Pancreas (tissue), 10 donors: Measurements from ENCODE around the gene ASIC3. TPM values are rescaled to one million over a fixed set of nuclear protein-coding genes. Genes with fewer than 3 reads are reported as not detected.

Experiments
- ATAC-seq, 4 donors: fragments of 200-7000 bp; cut with Tn5 transposase; one replicate each; pipeline versions ENCODE4 v1.8.0 to v1.9.1; 2020; ENCODE audit warnings: mild to moderate bottlenecking in 4 of 4, moderate library complexity in 4 of 4
- DNase-seq, 6 donors: peaks; one replicate each; pipeline ENCODE4 v3.0.0-alpha.2; 2020
- FAIRE-seq: peaks from 2 replicates; lab custom pipeline; 2012; peaks lifted over from hg19 to GRCh38; lab: Jason Lieb, UNC
- H3K27ac ChIP-seq, 4 donors: fragments of 200-600 bp; sonication (generic); 1 replicate in 3 of 4; 2 replicates in 1 of 4; pipeline versions ENCODE4 v1.5.0 to v1.8.0; 2020
- H3K27me3 ChIP-seq, 4 donors: fragments of 200-600 bp; one replicate each; pipeline ENCODE4 v1.8.0; 2021
- H3K36me3 ChIP-seq, 3 donors: fragments of 200-600 bp; sonication (generic) in 1 of 3; one replicate each; pipeline versions ENCODE4 v1.5.0 to v1.8.0; 2020 to 2021
- H3K4me1 ChIP-seq, 3 donors: fragments of 200-600 bp; one replicate each; pipeline ENCODE4 v1.8.0; 2021
- H3K4me3 ChIP-seq, 4 donors: fragments of 200-600 bp; sonication (generic) in 2 of 4; one replicate each; pipeline versions ENCODE4 v1.5.0 to v1.8.0; 2020 to 2021
- H3K9me3 ChIP-seq, 4 donors: fragments of 200-600 bp; one replicate each; pipeline ENCODE4 v1.8.0; 2021
- WGBS, 2 donors: extraction: QIAGEN DNeasy Blood & Tissue Kit; methylation state at CpG; one replicate each; pipeline ENCODE4 v1.1.7; 2013; 5-methylcytosine and 5-hydroxymethylcytosine counted together
- intact Hi-C, 3 donors: fragments of 100-400 bp; cut with DNase I; formaldehyde crosslinking; loops; one replicate each; pipeline versions ENCODE4 v1.11.1 to v1.14.2; 2022
- polyA plus RNA-seq, 2 donors: library from polyadenylated mRNA; stranded (reverse); fragments of 200-250 nt; gene quantifications; one replicate each; pipeline ENCODE4 v1.2.3, GENCODE V29; 2013
- total RNA-seq, 6 donors: library from RNA; stranded (reverse); fragmentation: NEBNext Ultra II Directional in 4 of 6; extraction: Animal tissue kit (Norgen Biotek cat#: 25700) in 4 of 6; gene quantifications; one replicate each; pipeline versions ENCODE4 v1.2.1 to v1.2.4, GENCODE V29; 2021 to 2023
- TF ChIP-seq, protein P1 (sequence below), 4 donors: fragments of 200-600 bp; sonication (generic) in 3 of 4; IDR thresholded peaks; one replicate each; pipeline versions ENCODE4 v1.5.0 to v1.8.0; 2021; ENCODE audit warnings: antibody characterized with exemption in 4 of 4
- donor health status: healthy with polysubstance abuse.
- donor health status: DM: no; HTN: no; CAD: no; lungs with moderate emphysema.
- donor health status: DM: no; HTN: no; CAD: no.
- donor health status: control.
- donor health status: control.
- donor health status: Bipolar disorder and iron deficiency.
- donor health status: DM: yes; HTN: yes; CAD: no.
- donor health status: DM: no; HTN: no; CAD: no.
- donor health status: DM: no; HTN: no; CAD: no.
- donor health status: DM: yes; HTN: yes; CAD: no.

ASIC3 gene
- total and polyA plus RNA-seq, 8 donors: 0.47 to 8.7 (median 0.83) TPM

DNA sequence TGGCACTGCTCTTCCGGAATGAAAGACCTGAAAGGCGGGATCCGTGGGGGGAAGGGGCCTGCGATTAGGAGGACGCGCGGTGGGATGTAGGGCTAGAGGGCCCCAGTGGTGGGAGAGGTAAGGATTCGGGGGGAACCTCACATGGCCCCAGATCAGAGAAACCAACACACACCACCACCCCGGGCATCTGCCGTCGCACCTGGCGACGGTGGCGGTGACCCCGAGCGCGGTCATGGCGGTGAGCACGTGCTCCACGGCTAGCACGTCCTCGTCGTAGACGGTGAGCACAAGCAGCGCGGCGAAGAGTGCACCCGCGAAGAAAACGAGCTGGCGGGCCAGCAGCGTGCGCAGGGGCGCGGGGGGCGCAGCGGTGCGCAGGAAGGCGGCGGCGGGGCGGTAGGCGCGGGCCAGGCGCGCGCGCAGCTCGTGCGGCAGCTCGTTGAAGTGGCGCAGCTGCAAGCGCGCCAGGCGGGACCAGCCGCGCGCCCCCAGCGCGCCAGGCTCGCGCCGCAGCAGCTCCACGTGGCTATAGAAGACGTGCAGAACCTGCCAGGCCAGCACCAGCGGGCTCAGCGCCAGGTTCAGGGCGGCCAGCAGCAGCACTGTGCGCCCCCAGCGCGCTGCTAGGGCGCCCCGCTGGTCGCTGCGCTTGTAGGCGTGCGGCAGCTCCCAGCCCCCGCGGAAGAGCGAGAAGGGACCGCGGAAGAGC, 29.8 kb upstream of the ASIC3 start:
- intact Hi-C loops: no loop called here
- H3K27me3 ChIP-seq: peaks cover 0 to 8% (median 0%) of the 10 kb centered on the region in 4 donors
- H3K36me3 ChIP-seq: no peaks in the 10 kb centered on the region
- peaks cover 0 to 13% (median 0%) of the 10 kb centered on the region in 3 donors for H3K4me1 ChIP-seq
- no peaks in the 10 kb centered on the region for H3K9me3 ChIP-seq
- 3 to 5% methylated on average over 69 to 82 of the region's 82 CpGs for WGBS, 2 donors
- DNase-seq (peak in 2 of 6 donors; percentile 43 to 67), FAIRE-seq (no peak), ATAC-seq (peak; percentile 36 to 62 (median 46))
- TF ChIP-seq, protein P1, sequence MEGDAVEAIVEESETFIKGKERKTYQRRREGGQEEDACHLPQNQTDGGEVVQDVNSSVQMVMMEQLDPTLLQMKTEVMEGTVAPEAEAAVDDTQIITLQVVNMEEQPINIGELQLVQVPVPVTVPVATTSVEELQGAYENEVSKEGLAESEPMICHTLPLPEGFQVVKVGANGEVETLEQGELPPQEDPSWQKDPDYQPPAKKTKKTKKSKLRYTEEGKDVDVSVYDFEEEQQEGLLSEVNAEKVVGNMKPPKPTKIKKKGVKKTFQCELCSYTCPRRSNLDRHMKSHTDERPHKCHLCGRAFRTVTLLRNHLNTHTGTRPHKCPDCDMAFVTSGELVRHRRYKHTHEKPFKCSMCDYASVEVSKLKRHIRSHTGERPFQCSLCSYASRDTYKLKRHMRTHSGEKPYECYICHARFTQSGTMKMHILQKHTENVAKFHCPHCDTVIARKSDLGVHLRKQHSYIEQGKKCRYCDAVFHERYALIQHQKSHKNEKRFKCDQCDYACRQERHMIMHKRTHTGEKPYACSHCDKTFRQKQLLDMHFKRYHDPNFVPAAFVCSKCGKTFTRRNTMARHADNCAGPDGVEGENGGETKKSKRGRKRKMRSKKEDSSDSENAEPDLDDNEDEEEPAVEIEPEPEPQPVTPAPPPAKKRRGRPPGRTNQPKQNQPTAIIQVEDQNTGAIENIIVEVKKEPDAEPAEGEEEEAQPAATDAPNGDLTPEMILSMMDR (IDR thresholded peaks at IDR 0.05): no peak
- H3K4me3 ChIP-seq: peak overlapping the region in 1 of 4 donors; percentile 33
- no peak overlapping the region for H3K27ac ChIP-seq

- ATAC-seq (peak in 3 of 4 donors; percentile 4 to 31 (median 20)), FAIRE-seq (no peak)
- WGBS, 2 donors: 28 to 36% methylated on average over 20 of the region's 20 CpGs
These were observed 29.2 kb upstream of the ASIC3 start for GRCh38 chr7:151019130-151019447.

DNA sequence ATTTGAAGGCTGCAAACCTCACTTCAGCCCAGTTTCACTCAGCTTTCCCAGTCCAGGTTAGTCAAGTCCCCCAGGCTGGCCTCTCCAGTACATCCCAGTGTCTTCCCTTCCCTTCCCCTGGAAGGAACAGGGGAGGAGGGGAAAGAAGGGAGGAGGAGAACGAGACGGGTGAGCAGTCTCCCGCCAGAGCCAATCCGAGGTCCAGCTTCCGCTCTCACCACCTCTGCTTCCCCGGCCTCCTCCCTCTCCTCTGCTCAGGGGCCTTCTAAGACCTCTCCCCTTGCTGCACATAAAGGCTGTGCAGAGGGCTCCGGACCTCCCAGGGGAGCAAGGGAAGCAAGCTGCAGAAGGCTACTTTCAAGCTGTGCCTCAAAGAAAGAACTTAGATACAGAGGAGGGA, 28.1 kb upstream of the ASIC3 start:
- TF ChIP-seq, protein P1 (IDR thresholded peaks at IDR 0.05): no peak
- peaks cover 0 to 8% (median 0%) of the 10 kb centered on the region in 4 donors for H3K27me3 ChIP-seq
- 48 to 59% methylated on average over 7 of the region's 7 CpGs for WGBS, 2 donors
- peaks cover 0 to 8% (median 0%) of the 10 kb centered on the region in 3 donors for H3K4me1 ChIP-seq
- no peak overlapping the region for H3K27ac ChIP-seq
- H3K36me3 ChIP-seq: no peaks in the 10 kb centered on the region
- DNase-seq (no peak), FAIRE-seq (no peak), ATAC-seq (no peak)
- H3K4me3 ChIP-seq: no peak overlapping the region
- H3K9me3 ChIP-seq: no peaks in the 10 kb centered on the region
- intact Hi-C loops: no loop called here

More at GRCh38 chr7:151019130-151019447, 29.2 kb upstream of the ASIC3 start:
- H3K4me3 ChIP-seq: peak overlapping the region in 1 of 4 donors; percentile 33
- H3K4me1 ChIP-seq: peaks cover 0 to 8% (median 0%) of the 10 kb centered on the region in 3 donors
- peaks cover 0 to 8% (median 0%) of the 10 kb centered on the region in 4 donors for H3K27me3 ChIP-seq
- no peak overlapping the region for H3K27ac ChIP-seq
- intact Hi-C loops: no loop called here
- no peaks in the 10 kb centered on the region for H3K9me3 ChIP-seq
- H3K36me3 ChIP-seq: no peaks in the 10 kb centered on the region
- peak in 1 of 6 donors; percentile 61 for DNase-seq
- TF ChIP-seq, protein P1 (IDR thresholded peaks at IDR 0.05): no peak

GRCh38 chr7:151023232-151023631, 25.1 kb upstream of the ASIC3 start:
- intact Hi-C loops: no loop called here
- FAIRE-seq (no peak), ATAC-seq (no peak), DNase-seq (peak in 1 of 6 donors; percentile 49)
- H3K27me3 ChIP-seq: peaks cover 0 to 3% (median 0%) of the 10 kb centered on the region in 4 donors
- H3K4me3 ChIP-seq: no peak overlapping the region
- no peak overlapping the region for H3K27ac ChIP-seq
- no peaks in the 10 kb centered on the region for H3K9me3 ChIP-seq
- H3K36me3 ChIP-seq: no peaks in the 10 kb centered on the region
- peaks cover 0 to 6% (median 0%) of the 10 kb centered on the region in 3 donors for H3K4me1 ChIP-seq
- TF ChIP-seq, protein P1 (IDR thresholded peaks at IDR 0.05): no peak
- WGBS, 2 donors: 68 to 70% methylated on average over 10 of the region's 10 CpGs
